Testis (tissue), 3 donors: ENCODE data around the gene CREBBP. TPM values are rescaled to one million over a fixed set of nuclear protein-coding genes. Genes with fewer than 3 reads are reported as not detected.

Experiments used
- DNase-seq: peaks from one replicate; pipeline ENCODE4 v3.0.0-alpha.2; 2019
- H3K27ac ChIP-seq, 2 donors: fragments of 200-600 bp; sonication (generic); one replicate each; pipeline ENCODE4 v1.5.1; 2019
- H3K27me3 ChIP-seq: fragments of 200-600 bp; sonication (generic); one replicate; pipeline ENCODE4 v1.5.1; 2019
- H3K36me3 ChIP-seq: fragments of 200-600 bp; sonication (generic); one replicate; pipeline ENCODE4 v1.5.1; 2017; ENCODE audit warnings: low read depth; ENCODE audit errors: missing control alignments
- H3K4me1 ChIP-seq: fragments of 200-600 bp; sonication (generic); one replicate; pipeline ENCODE4 v1.5.1; 2019
- H3K4me3 ChIP-seq, 2 donors: fragments of 200-600 bp; sonication (generic); one replicate each; pipeline ENCODE4 v1.5.1; 2017 to 2019
- H3K9me3 ChIP-seq: fragments of 200-600 bp; sonication (generic); one replicate; pipeline ENCODE4 v1.5.1; 2017
- CTCF ChIP-seq, 3 experiments: fragments of 450-650 bp in 2 of 3; fragments of 200-600 bp in 1 of 3; sonication (generic) in 1 of 3; IDR thresholded peaks; one replicate each; pipeline ENCODE4 v1.5.1; 2016 to 2019; ENCODE audit warnings: antibody characterized with exemption in 3 of 3, mild to moderate bottlenecking in 2 of 3, moderate library complexity in 1 of 3
- POLR2A ChIP-seq: fragments of 450-650 bp; IDR thresholded peaks from one replicate; pipeline ENCODE4 v1.6.1; 2017; ENCODE audit warnings: antibody characterized with exemption, mild to moderate bottlenecking, moderate library complexity
- WGBS, 2 donors: methylation state at CpG; one replicate each; pipeline ENCODE4 v1.1.5; 2018; 5-methylcytosine and 5-hydroxymethylcytosine counted together
- intact Hi-C: fragments of 100-400 bp; cut with DNase I; formaldehyde crosslinking; loops from one replicate; pipeline ENCODE4 v1.15.1; 2023; ENCODE audit warnings: low total_unique reads
- polyA plus RNA-seq: library from polyadenylated mRNA; stranded (reverse); fragments of 350-450 nt; fragmentation: Illumina TruSeq; extraction: RNeasy Lipid Tissue Mini Kit (QIAGEN cat#74804); gene quantifications from one replicate; pipeline ENCODE4 v1.2.3, GENCODE V29; 2014; ENCODE audit warnings: low read depth, low replicate concordance; ENCODE audit not compliant: insufficient read depth
- total RNA-seq, 2 donors: library from RNA; depleted of rRNA; stranded (reverse); fragments of >200 nt; gene quantifications; one replicate each; pipeline ENCODE4 v1.2.3, GENCODE V29; 2016

CREBBP gene
- total and polyA plus RNA-seq, 3 donors from 2014 or later, result 86.0 to 185 (median 141) TPM

GRCh38 chr16:3825940-3826339 is 54.6 kb downstream of the CREBBP start:
- Histone ChIP-seq H3K4me3 (no peak overlapping the region), H3K36me3 (no peaks in the 10 kb centered on the region), H3K27ac (no peak overlapping the region), H3K4me1 (peaks cover 28% of the 10 kb centered on the region), H3K27me3 (no peaks in the 10 kb centered on the region), H3K9me3 (no peaks in the 10 kb centered on the region)
- intact Hi-C loops, result no loop called here
- TF ChIP-seq CTCF (IDR thresholded peaks at IDR 0.05) (no peak), POLR2A (no peak)
- DNase-seq, result no peak
- 78 to 79% methylated on average over 4 of the region's 4 CpGs for WGBS, 2 donors

- 78 to 87% methylated on average over 1 of the region's 1 CpG for WGBS, 2 donors
- Histone ChIP-seq H3K36me3 (no peaks in the 10 kb centered on the region), H3K4me1 (peaks cover 36% of the 10 kb centered on the region), H3K27me3 (no peaks in the 10 kb centered on the region), H3K27ac (no peak overlapping the region), H3K4me3 (no peak overlapping the region), H3K9me3 (no peaks in the 10 kb centered on the region)
- no peak for DNase-seq
- TF ChIP-seq POLR2A (no peak), CTCF (IDR thresholded peaks at IDR 0.05) (no peak)
- intact Hi-C loops, result no loop called here
These were observed 55.4 kb downstream of the CREBBP start for GRCh38 chr16:3825103-3825502.

GRCh38 chr16:3824121-3824795 is 56.3 kb downstream of the CREBBP start:
- DNase-seq, result peak; percentile 36
- Histone ChIP-seq H3K27ac (no peak overlapping the region), H3K9me3 (no peaks in the 10 kb centered on the region), H3K36me3 (no peaks in the 10 kb centered on the region), H3K27me3 (no peaks in the 10 kb centered on the region), H3K4me1 (peaks cover 45% of the 10 kb centered on the region), H3K4me3 (no peak overlapping the region)
- intact Hi-C loops, result no loop called here
- 70 to 78% methylated on average over 17 of the region's 17 CpGs for WGBS, 2 donors
- TF ChIP-seq POLR2A (no peak), CTCF (IDR thresholded peaks at IDR 0.05) (no peak)

GRCh38 chr16:3823427-3823826 is 57.1 kb downstream of the CREBBP start:
- Histone ChIP-seq H3K4me1 (peaks cover 47% of the 10 kb centered on the region), H3K36me3 (no peaks in the 10 kb centered on the region), H3K27me3 (no peaks in the 10 kb centered on the region), H3K4me3 (no peak overlapping the region), H3K9me3 (no peaks in the 10 kb centered on the region), H3K27ac (no peak overlapping the region)
- no peak for DNase-seq
- intact Hi-C loops, result no loop called here
- WGBS, 2 donors, result 52 to 61% methylated on average over 5 of the region's 5 CpGs
- TF ChIP-seq CTCF (IDR thresholded peaks at IDR 0.05) (no peak), POLR2A (no peak)
